ENCODE results near the gene HDLBP.

GRCh38 chr2:241321886-241322285 is 6.4 kb upstream of the HDLBP start:
- TF ChIP-seq, protein P1, sequence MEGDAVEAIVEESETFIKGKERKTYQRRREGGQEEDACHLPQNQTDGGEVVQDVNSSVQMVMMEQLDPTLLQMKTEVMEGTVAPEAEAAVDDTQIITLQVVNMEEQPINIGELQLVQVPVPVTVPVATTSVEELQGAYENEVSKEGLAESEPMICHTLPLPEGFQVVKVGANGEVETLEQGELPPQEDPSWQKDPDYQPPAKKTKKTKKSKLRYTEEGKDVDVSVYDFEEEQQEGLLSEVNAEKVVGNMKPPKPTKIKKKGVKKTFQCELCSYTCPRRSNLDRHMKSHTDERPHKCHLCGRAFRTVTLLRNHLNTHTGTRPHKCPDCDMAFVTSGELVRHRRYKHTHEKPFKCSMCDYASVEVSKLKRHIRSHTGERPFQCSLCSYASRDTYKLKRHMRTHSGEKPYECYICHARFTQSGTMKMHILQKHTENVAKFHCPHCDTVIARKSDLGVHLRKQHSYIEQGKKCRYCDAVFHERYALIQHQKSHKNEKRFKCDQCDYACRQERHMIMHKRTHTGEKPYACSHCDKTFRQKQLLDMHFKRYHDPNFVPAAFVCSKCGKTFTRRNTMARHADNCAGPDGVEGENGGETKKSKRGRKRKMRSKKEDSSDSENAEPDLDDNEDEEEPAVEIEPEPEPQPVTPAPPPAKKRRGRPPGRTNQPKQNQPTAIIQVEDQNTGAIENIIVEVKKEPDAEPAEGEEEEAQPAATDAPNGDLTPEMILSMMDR (conservative IDR thresholded peaks at IDR 0.05) = no peak
- TF ChIP-seq EZH2 (IDR thresholded peaks at IDR 0.05; ENCODE audit: low read depth) = no peak

All from PC-9 (cell line).